H9 (cell line): ENCODE results near the gene CBX8. TPM values are rescaled to one million over a fixed set of nuclear protein-coding genes. Genes with fewer than 3 reads are reported as not detected.
A peak's percentile ranks its signal among the peaks of the same experiment; 100 is the strongest.

Experiments used
- DNase-seq: peaks from one replicate; pipeline ENCODE4 v3.0.0-alpha.2; 2017
- H2AFZ ChIP-seq: one replicate; pipeline ENCODE4 v1.6.1; 2013; ENCODE audit warnings: mild to moderate bottlenecking, low read length, control low read depth, moderate library complexity
- H2AK5ac ChIP-seq: 2 replicates; pipeline ENCODE4 v1.6.1; 2013; ENCODE audit warnings: low read length, control low read depth, mixed read lengths; ENCODE audit not compliant: insufficient read length
- H2BK120ac ChIP-seq: one replicate; pipeline ENCODE4 v1.6.1; 2013; ENCODE audit warnings: low read depth, mild to moderate bottlenecking, low read length, control low read depth, inconsistent platforms; ENCODE audit not compliant: poor library complexity, severe bottlenecking
- H2BK12ac ChIP-seq: 2 replicates; pipeline ENCODE4 v1.6.1; 2013; ENCODE audit warnings: low read length, control low read depth, mixed read lengths, low read depth; ENCODE audit not compliant: insufficient read length
- H2BK15ac ChIP-seq: 2 replicates; pipeline ENCODE4 v1.6.1; 2013; ENCODE audit warnings: low read depth, low read length, control low read depth
- H2BK20ac ChIP-seq: one replicate; pipeline ENCODE4 v1.6.1; 2013; ENCODE audit warnings: low read depth, mild to moderate bottlenecking, low read length, control low read depth, inconsistent platforms; ENCODE audit not compliant: poor library complexity, severe bottlenecking
- H2BK5ac ChIP-seq: 2 replicates; pipeline ENCODE4 v1.6.1; 2013; ENCODE audit warnings: low read length, control low read depth, mixed read lengths; ENCODE audit not compliant: insufficient read length
- H3K14ac ChIP-seq: 2 replicates; pipeline ENCODE4 v1.6.1; 2013; ENCODE audit warnings: low read length, control low read depth; ENCODE audit not compliant: insufficient read depth
- H3K18ac ChIP-seq: 2 replicates; pipeline ENCODE4 v1.6.1; 2013; ENCODE audit warnings: low read depth, mild to moderate bottlenecking, mixed read lengths, low read length, control low read depth; ENCODE audit not compliant: insufficient read length
- H3K23ac ChIP-seq: 2 replicates; pipeline ENCODE4 v1.6.1; 2013; ENCODE audit warnings: low read length, control low read depth, mixed read lengths, low read depth; ENCODE audit not compliant: insufficient read length
- H3K23me2 ChIP-seq: 2 replicates; pipeline ENCODE4 v1.6.1; 2013; ENCODE audit warnings: low read depth, mild to moderate bottlenecking, mixed read lengths, low read length, control low read depth; ENCODE audit not compliant: insufficient read length, poor library complexity, severe bottlenecking
- H3K27ac ChIP-seq: 2 replicates; pipeline ENCODE4 v1.5.1; 2013; ENCODE audit warnings: low read length, control low read depth, mixed read lengths, low read depth; ENCODE audit not compliant: insufficient read length
- H3K27me3 ChIP-seq: 2 replicates; pipeline ENCODE4 v1.6.1; 2013; ENCODE audit warnings: low read length, control low read depth, inconsistent platforms; ENCODE audit not compliant: insufficient read depth
- H3K4ac ChIP-seq: 2 replicates; pipeline ENCODE4 v1.6.1; 2013; ENCODE audit warnings: low read depth, mild to moderate bottlenecking, control low read depth, inconsistent platforms, low read length, moderate library complexity
- H3K4me1 ChIP-seq: 2 replicates; pipeline ENCODE4 v1.6.1; 2013; ENCODE audit warnings: low read length, control low read depth, inconsistent platforms; ENCODE audit not compliant: insufficient read depth
- H3K4me2 ChIP-seq: 2 replicates; pipeline ENCODE4 v1.6.1; 2013; ENCODE audit warnings: low read length, control low read depth, mixed read lengths; ENCODE audit not compliant: insufficient read length, insufficient read depth
- H3K56ac ChIP-seq: 2 replicates; pipeline ENCODE4 v1.6.1; 2013; ENCODE audit warnings: low read depth, mild to moderate bottlenecking, mixed read lengths, low read length, control low read depth; ENCODE audit not compliant: insufficient read length
- H3K79me1 ChIP-seq: 2 replicates; pipeline ENCODE4 v1.6.1; 2013; ENCODE audit warnings: low read depth, mild to moderate bottlenecking, moderate library complexity, low read length, control low read depth, inconsistent platforms; ENCODE audit not compliant: insufficient read depth, poor library complexity, severe bottlenecking
- H3K79me2 ChIP-seq: 2 replicates; pipeline ENCODE4 v1.6.1; 2013; ENCODE audit warnings: low read length, control low read depth, inconsistent platforms; ENCODE audit not compliant: insufficient read depth
- H3K9ac ChIP-seq: 2 replicates; pipeline ENCODE4 v1.6.1; 2013; ENCODE audit warnings: low read length, control low read depth, mixed read lengths; ENCODE audit not compliant: insufficient read length; ENCODE audit errors: extremely low read depth
- H3K9me3 ChIP-seq: one replicate; pipeline ENCODE4 v1.6.1; 2013; ENCODE audit warnings: low read depth, low read length, inconsistent platforms; ENCODE audit not compliant: control insufficient read depth
- H3T11ph ChIP-seq: one replicate; pipeline ENCODE4 v1.6.1; 2013; ENCODE audit warnings: mild to moderate bottlenecking, low read length, control low read depth, inconsistent platforms
- H4K20me1 ChIP-seq: one replicate; pipeline ENCODE4 v1.6.1; 2013; ENCODE audit not compliant: control insufficient read depth, insufficient read length, insufficient read depth
- H4K5ac ChIP-seq: 2 replicates; pipeline ENCODE4 v1.6.1; 2013; ENCODE audit warnings: low read depth, mild to moderate bottlenecking, mixed read lengths, low read length, control low read depth; ENCODE audit not compliant: insufficient read length
- H4K8ac ChIP-seq: replicated peaks from 2 replicates; pipeline ENCODE4 v1.6.1; 2013; ENCODE audit warnings: low read length, control low read depth, mixed read lengths, low read depth; ENCODE audit not compliant: insufficient read length
- H4K91ac ChIP-seq: 2 replicates; pipeline ENCODE4 v1.6.1; 2013; ENCODE audit warnings: low read depth, mild to moderate bottlenecking, moderate library complexity, mixed read lengths, low read length, control low read depth; ENCODE audit not compliant: insufficient read length
- H3K27ac Mint-ChIP-seq, 3 experiments: 2 replicates in 2 of 3; 3 replicates in 1 of 3; pipeline ENCODE4 v1.8.0; 2020 to 2021; ENCODE audit warnings: mixed read lengths in 3 of 3, mild to moderate bottlenecking in 1 of 3, moderate library complexity in 1 of 3
- H3K27me3 Mint-ChIP-seq: 2 replicates; pipeline ENCODE4 v1.8.0; 2021; ENCODE audit warnings: low read depth, mild to moderate bottlenecking, moderate library complexity, mixed read lengths
- H3K36me3 Mint-ChIP-seq, 3 experiments: 2 replicates in 2 of 3; 3 replicates in 1 of 3; pipeline ENCODE4 v1.8.0; 2020 to 2021; ENCODE audit warnings: low read depth in 3 of 3, mixed read lengths in 3 of 3; ENCODE audit not compliant: insufficient read depth in 1 of 3
- H3K4me1 Mint-ChIP-seq, 2 experiments: 2 replicates each; pipeline ENCODE4 v1.8.0; 2020; ENCODE audit warnings: mixed read lengths in 2 of 2
- H3K4me3 Mint-ChIP-seq, 2 experiments: 2 replicates in 1 of 2; 3 replicates in 1 of 2; pipeline ENCODE4 v1.8.0; 2020 to 2021; ENCODE audit warnings: mild to moderate bottlenecking in 2 of 2, mixed read lengths in 2 of 2, moderate library complexity in 1 of 2
- H3K9me3 Mint-ChIP-seq, 2 experiments: 2 replicates in 1 of 2; 3 replicates in 1 of 2; pipeline ENCODE4 v1.8.0; 2020; ENCODE audit warnings: mild to moderate bottlenecking in 2 of 2, mixed read lengths in 2 of 2, moderate library complexity in 1 of 2
- WGBS: extraction: QIAGEN DNeasy Blood & Tissue Kit; methylation state at CpG from one replicate; pipeline ENCODE4 v1.1.7; 2013; ENCODE audit warnings: missing lambda C conversion rate, low lambda C conversion rate, mixed read lengths; ENCODE audit not compliant: insufficient read length; ENCODE audit errors: extremely low coverage; 5-methylcytosine and 5-hydroxymethylcytosine counted together
- total RNA-seq: library from RNA; stranded (reverse); gene quantifications from 2 replicates; pipeline ENCODE4 v1.2.1, GENCODE V29; 2021
- TF ChIP-seq, protein P1 (sequence below): fragments of 200-600 bp; sonication (generic); conservative IDR thresholded peaks from 3 replicates; pipeline ENCODE4 v1.8.0; 2021; ENCODE audit warnings: antibody characterized with exemption, mild to moderate bottlenecking

Gene CBX8
- total RNA-seq, 1 experiment from 2014 or later: 1.2 TPM

DNA sequence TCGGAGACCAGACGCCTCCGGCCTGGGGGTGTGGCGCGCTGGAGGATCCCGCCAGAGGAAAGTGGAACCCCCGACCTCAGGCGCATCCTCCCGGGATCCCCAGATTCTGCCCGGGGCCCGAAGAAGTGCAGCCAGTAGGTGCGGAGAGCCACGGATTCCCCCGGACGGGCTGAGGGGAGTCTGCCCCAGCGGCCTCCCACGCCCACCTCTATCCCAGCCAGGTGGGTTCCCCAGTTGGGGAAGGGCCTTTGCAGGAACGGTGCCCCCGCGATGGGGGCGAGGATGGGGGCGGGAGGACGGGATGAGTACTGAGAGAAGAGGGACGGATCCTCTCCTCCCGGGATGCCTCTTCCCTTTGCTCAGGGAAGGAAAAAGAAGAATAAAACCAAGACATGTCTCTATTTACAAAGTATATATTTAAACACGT, 5.1 kb downstream of the CBX8 start:
- Histone ChIP-seq H3K79me1 (no peaks in the 10 kb centered on the region), H2BK12ac (no peak overlapping the region), H2AK5ac (no peak overlapping the region), H3K4me1 (peaks cover 8% of the 10 kb centered on the region), H2BK5ac (no peak overlapping the region), H3K9me3 (no peaks in the 10 kb centered on the region), H3K27me3 (peaks cover 73% of the 10 kb centered on the region), H3K14ac (no peak overlapping the region), H4K8ac (no peak overlapping the region), H2BK120ac (no peak overlapping the region), H3K9ac (no peak overlapping the region), H4K5ac (no peak overlapping the region), H3K4ac (no peak overlapping the region), H3K23ac (no peak overlapping the region), H3K23me2 (peaks cover 11% of the 10 kb centered on the region), H2AFZ (no peak overlapping the region), H2BK15ac (no peak overlapping the region), H2BK20ac (no peak overlapping the region), H3K79me2 (no peaks in the 10 kb centered on the region), H4K91ac (no peak overlapping the region), H3K4me2 (no peak overlapping the region), H3K27ac (no peak overlapping the region), H3K18ac (no peak overlapping the region), H3K56ac (no peak overlapping the region), H3T11ph (no peak overlapping the region), H4K20me1 (peaks cover 2% of the 10 kb centered on the region)
- Mint-ChIP-seq H3K9me3 (peaks cover 0 to 3% of the 10 kb centered on the region in 2 experiments; a peak in 1 of 5 replicates), H3K4me1 (peaks cover 30 to 59% of the 10 kb centered on the region in 2 experiments), H3K27me3 (peaks cover 96% of the 10 kb centered on the region), H3K4me3 (peak overlapping the region in 1 of 2 experiments; percentile 38; a peak in 1 of 5 replicates), H3K36me3 (peaks cover 0 to 1% (median 0%) of the 10 kb centered on the region in 3 experiments; a peak in 3 of 7 replicates), H3K27ac (no peak overlapping the region)
- TF ChIP-seq, protein P1, sequence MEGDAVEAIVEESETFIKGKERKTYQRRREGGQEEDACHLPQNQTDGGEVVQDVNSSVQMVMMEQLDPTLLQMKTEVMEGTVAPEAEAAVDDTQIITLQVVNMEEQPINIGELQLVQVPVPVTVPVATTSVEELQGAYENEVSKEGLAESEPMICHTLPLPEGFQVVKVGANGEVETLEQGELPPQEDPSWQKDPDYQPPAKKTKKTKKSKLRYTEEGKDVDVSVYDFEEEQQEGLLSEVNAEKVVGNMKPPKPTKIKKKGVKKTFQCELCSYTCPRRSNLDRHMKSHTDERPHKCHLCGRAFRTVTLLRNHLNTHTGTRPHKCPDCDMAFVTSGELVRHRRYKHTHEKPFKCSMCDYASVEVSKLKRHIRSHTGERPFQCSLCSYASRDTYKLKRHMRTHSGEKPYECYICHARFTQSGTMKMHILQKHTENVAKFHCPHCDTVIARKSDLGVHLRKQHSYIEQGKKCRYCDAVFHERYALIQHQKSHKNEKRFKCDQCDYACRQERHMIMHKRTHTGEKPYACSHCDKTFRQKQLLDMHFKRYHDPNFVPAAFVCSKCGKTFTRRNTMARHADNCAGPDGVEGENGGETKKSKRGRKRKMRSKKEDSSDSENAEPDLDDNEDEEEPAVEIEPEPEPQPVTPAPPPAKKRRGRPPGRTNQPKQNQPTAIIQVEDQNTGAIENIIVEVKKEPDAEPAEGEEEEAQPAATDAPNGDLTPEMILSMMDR: no peak
- no CpG with 5 or more reads among the region's 26 CpGs for WGBS
- no peak for DNase-seq
